HG02759 (cell line): ENCODE measurements around the gene OR6X1.
A peak's percentile ranks its signal among the peaks of the same experiment; 100 is the strongest.
"Not testable (repeated sequence)": the region's sequence is repeated elsewhere in the genome, so short reads cannot be mapped to it uniquely, and the experiment has no call there.

ENCODE experiments used
- ATAC-seq: cut with Tn5 transposase; IDR thresholded peaks from one replicate; pipeline ENCODE4 v1.9.1; 2021; ENCODE audit warnings: mild to moderate bottlenecking, moderate library complexity; ENCODE audit not compliant: unreplicated experiment

OR6X1 gene

DNA sequence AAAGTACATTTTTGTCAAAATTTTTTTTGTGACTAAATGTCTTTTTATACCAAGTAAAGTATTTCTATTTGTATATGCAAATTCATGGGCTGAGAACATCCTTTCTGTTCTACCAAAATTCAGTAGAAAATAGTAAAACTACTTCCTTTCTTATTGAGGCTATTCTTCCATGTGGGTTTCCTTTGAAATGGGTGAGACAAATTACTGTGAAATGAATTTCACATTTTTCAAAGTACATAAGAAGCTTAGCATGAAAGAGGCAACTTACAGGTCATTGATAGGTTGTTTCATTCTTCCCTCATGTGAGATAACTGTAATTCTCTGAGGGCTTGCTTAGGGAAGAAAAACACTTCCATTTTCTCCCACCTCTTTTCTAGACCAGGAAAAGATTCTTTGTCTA lies 1.0 kb upstream of the OR6X1 start:
- no peak for ATAC-seq

DNA sequence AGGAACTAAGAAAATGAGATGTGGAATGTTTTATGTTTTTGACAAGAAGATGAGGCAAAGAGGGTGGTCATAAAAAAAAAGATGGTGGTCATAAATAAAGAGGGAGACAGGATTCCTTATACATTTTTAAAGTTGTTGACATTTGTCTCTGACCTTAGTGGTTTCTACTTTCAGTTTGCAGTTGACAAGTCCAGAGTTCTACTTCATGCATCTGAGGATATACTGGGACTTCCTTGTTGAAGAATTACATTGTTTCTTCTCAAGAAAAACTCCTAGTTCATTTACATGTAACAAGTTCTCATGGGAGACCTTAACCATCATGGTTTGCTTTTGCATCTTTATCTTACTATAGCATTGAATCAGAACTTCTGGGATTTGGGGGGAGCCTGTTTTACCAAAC lies 1.2 kb downstream of the OR6X1 start:
- ATAC-seq, result no peak

GRCh38 chr11:123751781-123752180 lies 2.5 kb downstream of the OR6X1 start:
- ATAC-seq, result no peak

- not testable (repeated sequence) for ATAC-seq
Observed at GRCh38 chr11:123748349-123748748, 6.0 kb downstream of the OR6X1 start.

GRCh38 chr11:123745764-123746451 lies 8.4 kb downstream of the OR6X1 start:
- ATAC-seq, result no peak

DNA sequence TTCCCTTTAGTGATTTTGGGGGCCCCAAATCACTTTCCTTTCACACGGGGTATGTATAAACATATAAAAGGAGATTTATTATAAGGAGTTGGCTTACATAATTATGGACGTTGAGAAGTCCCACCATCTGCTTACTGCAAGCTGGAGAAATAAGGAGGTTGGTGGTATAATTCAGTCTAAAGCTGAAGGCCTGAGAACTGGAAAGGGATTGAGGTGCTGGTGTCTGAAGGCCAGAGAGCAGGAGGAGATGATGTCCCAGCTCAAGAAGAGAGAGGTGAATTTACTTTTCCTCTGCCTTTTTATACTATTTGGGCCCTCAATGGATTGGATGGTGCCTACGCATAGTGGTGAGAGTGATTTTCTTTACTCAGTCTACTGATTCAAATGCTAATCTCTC lies 11.6 kb downstream of the OR6X1 start:
- ATAC-seq, result no peak

GRCh38 chr11:123742031-123742723 lies 12.1 kb downstream of the OR6X1 start:
- ATAC-seq, result no peak

GRCh38 chr11:123741159-123742030 lies 12.9 kb downstream of the OR6X1 start, which contains the start of gene ZNF202:
Gene ZNF202 (minus strand): TSS chr11:123741660. CDS start chr11:123730888, 10,772 bp downstream.
- ATAC-seq, result peak; percentile 98

DNA sequence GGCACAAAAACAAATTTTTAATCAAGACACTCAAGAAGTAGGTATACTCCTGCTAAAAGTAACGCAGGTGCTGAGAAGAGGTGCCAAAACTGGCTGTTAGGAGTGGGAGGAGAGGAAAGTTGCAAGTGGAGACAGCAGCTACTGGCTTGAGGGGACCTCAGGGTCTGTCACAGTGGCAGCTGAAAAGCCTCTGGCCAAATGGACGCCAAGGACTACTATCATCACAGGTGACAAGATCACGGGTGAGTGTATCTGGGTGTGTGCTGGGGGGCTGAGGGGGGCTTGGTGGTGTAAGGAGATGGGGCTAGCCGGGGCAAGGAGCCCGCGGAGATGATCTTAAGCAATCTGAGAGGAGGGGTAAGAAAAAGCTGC lies 13.5 kb downstream of the OR6X1 start:
- ATAC-seq, result peak; percentile 2

DNA sequence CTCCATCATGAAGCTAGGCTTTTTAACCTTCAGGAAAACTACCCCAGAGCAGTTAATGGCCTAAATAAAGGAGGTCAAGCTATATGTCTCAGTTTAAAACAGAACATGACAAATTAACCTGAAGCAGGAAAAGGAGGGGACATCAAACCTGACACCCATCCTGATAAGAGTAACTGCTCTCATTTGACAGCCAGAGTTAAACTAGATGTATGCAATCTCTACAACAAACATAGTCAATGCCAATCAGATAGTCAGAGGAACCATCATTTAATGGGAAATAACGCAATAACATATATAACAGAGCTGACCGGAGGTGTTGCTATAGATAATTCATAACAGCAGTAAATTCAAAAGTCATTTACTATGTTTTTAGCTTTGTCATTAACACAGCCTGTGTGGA lies 15.9 kb downstream of the OR6X1 start:
- no peak for ATAC-seq

DNA sequence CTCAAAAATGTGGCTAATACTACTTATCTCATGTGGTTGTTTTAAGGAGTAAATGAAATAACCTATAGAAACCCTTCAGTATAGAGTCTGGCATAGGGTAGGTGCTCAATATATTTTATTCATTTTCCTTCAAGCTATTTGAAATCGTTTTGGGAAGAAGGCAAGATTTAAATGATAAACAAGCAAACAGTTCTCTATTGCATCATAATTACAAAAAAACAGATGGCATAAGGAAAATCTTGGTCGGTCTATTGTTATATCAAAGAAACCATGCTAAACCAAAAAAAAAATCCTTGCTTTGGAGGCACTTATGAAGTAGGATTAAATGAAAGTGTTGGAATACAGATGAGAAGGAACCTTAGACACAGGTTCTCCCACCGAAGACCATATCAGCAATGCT lies 17.5 kb downstream of the OR6X1 start:
- ATAC-seq, result no peak

GRCh38 chr11:123729602-123730001 lies 24.7 kb downstream of the OR6X1 start:
- ATAC-seq, result no peak

GRCh38 chr11:123725995-123726655 lies 28.2 kb downstream of the OR6X1 start:
- no peak for ATAC-seq

DNA sequence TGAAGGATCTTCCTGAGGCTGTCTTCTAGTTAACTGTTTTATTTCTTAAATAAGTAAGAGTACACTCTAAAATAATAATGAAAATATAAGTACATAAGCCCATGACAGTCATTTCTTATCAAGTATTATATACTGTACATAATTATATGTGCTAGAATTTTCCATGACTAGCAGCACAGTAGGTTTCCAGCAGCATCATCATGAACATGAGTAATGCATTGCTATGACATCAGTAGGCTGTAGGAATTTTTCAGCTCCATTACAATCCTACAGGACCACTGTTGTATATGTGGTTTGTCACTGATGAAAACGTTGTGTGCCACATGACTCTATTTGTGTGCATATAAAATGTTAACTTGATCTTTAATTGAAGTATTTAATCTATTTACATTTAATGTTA lies 34.9 kb downstream of the OR6X1 start:
- ATAC-seq, result no peak

DNA sequence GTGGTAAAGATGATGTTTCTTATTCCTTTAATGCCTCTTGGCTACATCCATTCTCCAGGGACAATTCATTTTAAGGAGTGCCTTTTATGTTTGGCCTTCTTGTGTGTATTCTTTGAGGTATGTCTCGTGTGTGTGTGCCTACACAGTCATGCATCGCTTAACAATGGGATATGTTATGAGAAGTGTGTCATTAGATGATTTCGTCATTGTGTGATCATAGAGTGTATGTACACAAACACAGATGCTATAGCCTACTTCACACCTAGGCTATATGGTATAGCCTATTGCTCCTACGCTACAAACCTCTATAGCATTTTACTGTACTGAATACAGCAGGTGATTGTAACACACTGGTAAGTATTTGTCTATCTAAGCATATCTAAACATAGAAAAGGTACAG lies 35.8 kb downstream of the OR6X1 start:
- no peak for ATAC-seq

- ATAC-seq, result no peak
Observed at GRCh38 chr11:123718063-123718462, 36.3 kb downstream of the OR6X1 start.

GRCh38 chr11:123712627-123713026 lies 41.7 kb downstream of the OR6X1 start:
- not testable (repeated sequence) for ATAC-seq

DNA sequence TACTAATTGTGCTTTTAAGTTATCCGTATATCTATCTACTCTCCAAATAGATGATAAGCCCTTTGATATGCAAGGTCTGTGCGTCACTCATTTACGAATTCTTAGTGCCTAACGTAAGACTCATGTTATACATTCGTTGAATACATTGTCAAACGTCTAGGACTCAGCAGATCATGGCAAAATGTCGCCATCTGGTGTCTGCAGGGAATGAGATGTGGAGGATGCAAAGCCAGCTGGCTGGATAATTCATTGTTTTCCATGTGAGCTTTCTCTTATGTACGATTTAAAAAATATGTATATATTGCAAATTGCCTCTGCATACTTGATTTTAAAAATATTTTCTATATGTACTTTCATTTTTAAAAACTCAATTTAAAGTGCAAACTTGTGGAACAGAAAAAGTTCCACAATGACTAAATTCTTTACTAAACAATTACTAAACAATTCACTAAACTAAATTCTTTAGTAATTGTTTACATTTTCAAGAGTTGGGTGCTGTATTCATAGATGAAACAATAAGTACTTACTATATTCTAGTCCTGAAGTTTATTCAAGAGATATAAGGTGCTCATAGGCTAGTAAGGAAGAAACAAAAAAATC lies 46.6 kb downstream of the OR6X1 start:
- ATAC-seq, result no peak

GRCh38 chr11:123707206-123707605 lies 47.1 kb downstream of the OR6X1 start:
- ATAC-seq, result no peak

DNA sequence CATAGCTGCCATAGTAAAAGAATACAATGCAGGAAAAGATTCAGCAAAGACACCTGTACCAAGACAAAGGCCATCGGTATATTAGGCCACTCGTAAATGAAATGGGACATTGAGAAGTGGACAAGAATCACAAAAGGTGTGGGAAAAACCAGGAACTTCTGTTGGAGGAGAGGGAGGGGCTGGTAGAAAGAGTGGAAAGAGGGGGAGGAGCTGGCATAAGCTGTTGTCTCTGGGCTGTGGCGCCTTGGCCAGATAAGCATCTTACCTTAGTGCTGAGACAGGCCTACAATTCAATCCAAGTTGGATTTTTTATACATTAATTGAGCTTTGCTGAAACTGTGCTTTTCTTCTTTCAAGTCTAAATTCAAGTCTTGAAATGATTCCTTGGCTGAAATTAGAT lies 50.0 kb downstream of the OR6X1 start:
- ATAC-seq, result no peak
